A673 (cell line): ENCODE results near the gene MFSD11.

Experiments
- CTCF ChIP-seq: fragments of 300-800, 200-600 bp; sonication (generic); conservative IDR thresholded peaks from 2 replicates; pipeline ENCODE4 v1.5.1; 2017; ENCODE audit warnings: low read depth, mild to moderate bottlenecking, antibody characterized with exemption, low read length, moderate library complexity, mixed read lengths
- EZH2 ChIP-seq: fragments of 200-600 bp; sonication (generic); IDR thresholded peaks from 2 replicates; pipeline ENCODE4 v1.6.1; 2017; ENCODE audit warnings: borderline replicate concordance, low read depth, mild to moderate bottlenecking, mixed read lengths, antibody characterized with exemption, low read length; ENCODE audit not compliant: poor library complexity, severe bottlenecking

GRCh38 chr17:76727745-76728456 is 10.0 kb upstream of the MFSD11 start:
- TF ChIP-seq CTCF (no peak), EZH2 (no peak)
